HG02610 (cell line): ENCODE results near the gene TLR3.
"Not testable (repeated sequence)": the region's sequence is repeated elsewhere in the genome, so short reads cannot be mapped to it uniquely, and the experiment has no call there.

Experiments used
- ATAC-seq: cut with Tn5 transposase; IDR thresholded peaks from one replicate; pipeline ENCODE4 v1.9.1; 2021; ENCODE audit warnings: mild to moderate bottlenecking, moderate library complexity; ENCODE audit not compliant: unreplicated experiment

The TLR3 gene

DNA sequence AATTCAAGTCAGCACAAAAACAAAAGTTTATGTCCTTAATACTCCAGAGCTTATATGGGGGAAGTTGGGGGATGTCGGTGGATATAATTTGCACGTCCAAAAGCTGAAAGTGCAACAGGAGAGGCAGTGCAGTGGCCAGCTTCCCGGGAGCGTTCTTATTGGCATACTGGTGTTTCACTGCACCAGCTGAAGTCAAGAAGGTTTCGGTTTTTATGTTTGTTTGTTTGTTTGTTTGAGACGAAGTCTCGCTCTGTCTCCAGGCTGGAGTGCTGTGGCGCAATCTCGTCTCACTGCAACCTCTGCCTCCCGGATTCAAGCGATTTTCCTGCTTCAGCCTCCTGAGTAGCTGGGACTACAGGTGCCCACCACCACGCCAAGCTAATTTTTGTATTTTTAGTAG is 28.6 kb upstream of the TLR3 start:
- ATAC-seq: no peak

DNA sequence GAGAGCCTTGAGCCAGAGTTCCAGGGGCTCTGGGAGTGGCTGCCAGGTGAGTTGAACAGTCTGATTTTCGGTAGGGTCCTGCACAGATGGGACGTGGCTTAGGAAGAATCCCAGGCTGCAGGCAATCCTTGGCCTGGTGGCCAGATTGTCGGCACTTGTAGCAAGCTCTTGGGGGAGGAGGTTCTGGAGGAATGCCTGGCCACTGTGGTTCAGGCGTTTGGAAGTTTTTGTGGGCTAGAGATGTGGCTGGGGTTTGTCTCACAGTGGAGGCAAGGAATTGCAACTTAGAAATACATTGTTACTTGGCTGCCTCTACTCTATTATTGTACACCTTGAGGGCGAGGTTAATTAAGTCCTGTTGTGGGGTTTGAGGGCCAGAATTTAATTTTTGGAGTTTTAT is 21.5 kb upstream of the TLR3 start:
- not testable (repeated sequence) for ATAC-seq

DNA sequence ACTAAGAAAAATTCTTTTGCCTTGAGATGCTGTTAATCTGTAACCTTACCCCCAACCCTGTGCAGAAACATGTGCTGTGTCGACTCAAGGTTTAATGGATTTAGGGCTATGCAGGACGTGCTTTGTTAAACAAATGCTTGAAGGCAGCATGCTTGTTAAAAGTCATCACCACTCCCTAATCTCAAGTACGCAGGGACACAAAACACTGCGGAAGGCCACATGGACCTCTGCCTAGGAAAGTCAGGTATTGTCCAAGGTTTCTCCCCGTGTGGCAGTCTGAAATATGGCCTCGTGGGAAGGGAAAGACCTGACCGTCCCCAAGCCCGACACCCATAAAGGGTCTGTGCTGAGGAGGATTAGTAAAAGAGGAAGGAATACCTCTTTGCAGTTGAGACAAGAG is 18.8 kb upstream of the TLR3 start:
- ATAC-seq: not testable (repeated sequence)

DNA sequence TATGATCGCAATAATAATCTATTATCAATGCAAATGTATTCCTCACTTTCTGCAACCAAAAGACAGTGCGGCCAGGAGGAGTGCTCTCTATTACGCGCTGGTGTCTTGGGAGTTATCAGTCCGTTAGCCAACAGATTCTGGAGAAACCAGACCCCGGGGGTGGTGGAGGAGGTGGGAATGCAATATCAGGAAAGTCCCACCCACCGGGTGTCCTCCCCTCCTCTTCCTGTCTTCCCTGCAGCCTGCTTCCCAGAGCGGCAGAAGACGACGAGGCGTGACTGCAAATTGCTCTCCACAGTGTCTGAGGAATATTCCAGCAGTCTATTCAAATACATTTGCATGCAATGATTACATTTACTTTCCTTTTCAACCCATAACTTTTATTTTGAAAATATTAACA is 17.9 kb upstream of the TLR3 start:
- ATAC-seq: no peak

DNA sequence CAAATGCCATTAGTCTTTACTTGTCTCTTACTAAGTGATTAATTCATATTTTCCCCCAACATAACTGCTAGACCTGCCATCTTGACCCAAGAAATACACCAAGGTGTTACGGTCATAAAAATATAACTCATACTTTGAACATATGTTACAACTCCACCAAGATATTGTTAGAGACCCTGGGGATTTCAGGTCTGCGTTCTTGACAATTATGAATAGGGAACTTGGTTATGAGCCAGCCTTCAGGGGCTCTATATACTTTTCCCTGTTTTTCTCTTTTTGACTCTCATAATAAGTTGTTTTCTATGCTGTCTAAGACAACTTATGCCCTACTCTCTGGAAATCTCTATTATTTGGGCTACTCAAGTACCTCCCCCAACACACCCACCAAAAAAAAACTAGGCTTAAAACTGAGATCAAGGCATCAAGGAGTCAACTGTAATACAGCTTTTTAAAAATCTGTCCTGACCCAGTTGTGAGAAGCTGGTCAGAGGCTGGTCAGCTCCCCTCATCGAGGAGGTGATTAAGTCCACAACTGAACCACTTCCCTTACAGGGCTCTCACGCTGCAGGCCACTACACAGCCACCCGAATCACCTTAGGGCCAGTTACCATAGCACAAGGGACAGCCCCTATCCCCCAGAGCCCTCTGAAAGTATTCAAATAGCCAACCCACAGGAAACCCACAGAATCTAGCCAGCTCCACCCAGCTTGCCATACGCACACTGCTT is 10.5 kb upstream of the TLR3 start:
- ATAC-seq: peak; percentile 100

DNA sequence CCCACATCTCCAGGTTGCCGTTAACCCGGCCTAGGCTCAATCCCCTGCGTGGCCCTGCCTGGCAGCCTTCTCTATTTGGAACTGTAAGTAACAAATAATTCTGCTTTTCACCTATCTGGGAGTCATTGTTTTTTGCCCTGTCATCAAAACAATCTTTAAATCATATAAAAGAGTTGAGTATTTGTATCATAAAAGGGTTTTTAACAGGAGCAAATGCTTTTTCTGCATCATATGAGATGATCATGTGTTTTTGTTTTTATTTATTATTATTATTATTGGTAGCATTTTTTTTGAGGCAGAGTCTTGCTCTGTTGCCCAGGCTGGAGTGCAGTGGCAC is 10.0 kb upstream of the TLR3 start:
- no peak for ATAC-seq

DNA sequence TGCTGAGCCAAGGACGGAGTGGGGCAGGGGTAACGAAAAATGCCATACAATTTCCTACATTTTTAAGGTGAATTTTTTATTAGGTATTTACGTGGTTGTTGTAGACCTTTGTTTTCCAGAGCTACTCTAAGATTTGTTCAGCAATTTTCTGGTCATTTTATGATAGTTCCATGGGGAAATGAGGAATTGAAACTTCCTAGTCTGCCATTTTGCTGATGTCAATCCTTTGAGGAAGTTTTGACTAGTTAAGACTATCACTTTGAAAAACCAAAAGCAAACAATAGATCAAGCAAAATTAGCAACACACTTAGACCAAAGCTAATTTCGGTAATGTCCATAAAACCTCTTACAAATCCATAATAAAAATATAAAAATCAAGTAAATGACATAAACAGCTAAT is 7.0 kb upstream of the TLR3 start:
- no peak for ATAC-seq

DNA sequence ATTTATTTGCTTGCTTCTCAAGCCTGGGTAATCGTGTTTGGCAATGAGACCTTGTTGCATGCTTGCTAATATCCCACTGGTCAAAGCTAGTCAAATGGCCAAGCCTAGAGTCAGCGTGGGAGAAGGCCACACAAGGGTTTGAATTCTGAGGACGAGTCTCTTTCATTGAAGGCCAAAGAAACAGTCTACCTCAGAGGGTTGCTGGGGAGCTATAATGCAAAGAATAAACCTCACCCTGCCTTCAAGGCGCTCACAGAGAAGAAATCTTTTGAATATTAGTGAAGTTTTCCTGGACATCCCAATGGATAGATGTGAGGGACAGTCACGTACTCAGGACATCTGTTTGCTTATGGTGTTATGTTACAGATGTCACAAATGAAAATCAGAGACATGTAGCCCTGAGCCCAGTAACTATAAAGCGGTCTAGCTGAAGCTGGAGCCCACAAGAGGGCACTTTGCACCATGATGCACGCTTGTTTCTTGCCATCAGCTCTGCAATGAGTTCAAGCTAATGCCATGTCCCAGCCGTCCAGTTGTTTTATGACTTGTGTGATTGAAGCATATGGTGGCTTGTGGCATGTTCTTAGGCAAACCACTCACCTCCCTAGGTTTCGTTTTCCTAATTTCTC is 1.1 kb upstream of the TLR3 start:
- ATAC-seq: peak; percentile 63

DNA sequence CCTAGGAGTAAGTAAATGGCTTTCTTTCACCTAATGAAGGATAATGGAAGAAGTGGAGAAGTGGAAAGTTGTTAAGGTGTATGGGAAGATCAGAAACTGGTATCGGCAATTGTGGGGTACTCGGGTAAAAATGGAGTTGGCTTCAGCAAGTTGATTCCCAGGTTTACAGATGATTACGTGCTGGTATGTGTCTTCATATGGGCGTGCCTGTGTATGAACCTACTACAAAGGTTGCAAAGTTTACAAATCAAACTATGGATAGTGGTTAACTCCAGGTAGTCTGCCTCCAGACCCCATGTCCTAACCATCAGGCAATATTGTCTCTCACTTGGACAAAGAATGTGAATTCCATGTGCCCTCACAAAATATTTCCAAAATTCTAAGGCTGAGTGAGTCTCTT is 773 bp downstream of the TLR3 start:
- ATAC-seq: no peak

DNA sequence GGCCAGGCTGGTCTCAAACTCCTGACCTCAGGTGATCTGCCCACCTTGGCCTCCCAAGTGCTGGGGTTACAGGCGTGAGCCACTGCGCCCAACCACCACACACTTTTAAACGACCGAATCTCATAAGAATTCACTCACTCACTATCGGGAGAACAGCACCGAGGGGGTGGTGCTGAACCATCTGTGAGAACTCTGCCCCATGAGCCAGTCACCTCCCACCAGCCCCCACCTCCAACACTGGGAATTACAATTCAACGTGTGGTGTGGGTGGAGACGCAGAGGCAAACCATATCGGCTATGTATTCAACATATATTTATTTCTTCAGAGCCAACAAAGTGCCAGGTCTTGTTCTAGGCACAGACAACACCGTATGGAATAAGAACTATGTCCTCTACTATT is 3.6 kb downstream of the TLR3 start:
- ATAC-seq: no peak

DNA sequence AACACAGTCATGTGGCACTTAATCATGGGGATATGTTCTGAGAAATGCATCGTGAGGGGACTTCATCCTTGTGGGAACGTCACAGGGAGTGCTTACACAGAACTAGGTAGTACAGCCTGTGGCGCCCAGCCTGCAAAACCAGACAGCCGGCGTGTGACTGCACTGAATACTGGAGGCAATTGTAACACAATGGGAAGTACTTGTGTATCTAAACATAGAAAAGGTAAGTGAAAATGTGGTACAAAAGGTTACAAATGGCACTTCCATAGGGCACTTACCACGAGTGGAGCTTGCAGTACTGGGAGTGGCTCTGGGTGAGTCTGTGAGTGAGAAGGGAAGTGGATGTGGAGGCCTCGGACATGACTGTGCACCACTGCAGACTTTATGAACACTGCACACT is 5.2 kb downstream of the TLR3 start:
- no peak for ATAC-seq

DNA sequence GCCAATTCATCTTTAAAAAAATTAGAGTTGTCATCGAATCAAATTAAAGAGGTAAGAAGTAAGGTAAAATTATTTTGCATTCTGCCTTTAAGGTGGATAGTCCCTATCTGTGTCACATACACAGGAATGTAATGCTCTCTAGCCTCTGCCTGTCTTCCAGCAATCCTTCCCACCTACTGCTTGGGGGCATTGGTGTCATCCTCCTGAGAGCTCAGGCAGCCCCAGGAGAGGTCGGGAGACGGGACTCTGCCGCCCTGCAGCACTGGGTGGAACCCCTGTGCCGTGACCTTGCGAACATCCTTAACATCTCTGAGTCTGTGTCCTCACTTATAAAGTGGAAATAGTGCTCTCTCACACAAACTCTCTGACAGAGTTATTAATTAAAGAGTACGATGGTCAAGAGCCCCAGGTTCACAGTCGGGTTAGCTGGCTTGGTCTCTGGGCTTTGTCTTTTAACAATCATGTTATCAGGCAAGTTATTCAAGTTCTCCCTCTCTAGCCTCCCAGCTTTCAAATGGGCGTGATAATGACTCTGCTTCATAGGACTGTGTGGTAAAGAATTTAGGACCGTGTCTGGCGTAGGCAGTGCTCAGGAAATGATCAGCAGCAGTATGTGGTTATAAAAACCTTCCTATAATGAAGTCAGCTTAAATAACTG is 10.2 kb downstream of the TLR3 start:
- ATAC-seq: no peak

DNA sequence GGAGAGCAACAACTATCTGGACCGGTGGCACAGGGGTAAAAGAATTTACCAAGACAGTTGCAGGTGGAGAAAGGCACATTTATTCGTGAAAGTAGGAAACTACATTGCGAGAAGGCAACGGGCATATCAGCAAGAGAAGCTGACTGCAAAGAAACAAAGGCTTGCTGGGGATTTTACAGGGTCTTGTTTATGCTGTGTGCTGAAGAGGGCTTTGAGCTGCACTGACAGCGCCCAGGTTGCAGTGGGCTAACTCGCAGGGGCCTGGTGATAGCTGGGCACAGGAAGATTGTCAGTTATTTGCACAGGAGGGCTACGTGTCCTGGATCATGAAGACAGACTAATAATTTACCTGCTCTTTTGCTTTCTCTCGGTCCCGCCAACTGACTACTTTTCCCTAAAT is 10.7 kb downstream of the TLR3 start:
- ATAC-seq: no peak

DNA sequence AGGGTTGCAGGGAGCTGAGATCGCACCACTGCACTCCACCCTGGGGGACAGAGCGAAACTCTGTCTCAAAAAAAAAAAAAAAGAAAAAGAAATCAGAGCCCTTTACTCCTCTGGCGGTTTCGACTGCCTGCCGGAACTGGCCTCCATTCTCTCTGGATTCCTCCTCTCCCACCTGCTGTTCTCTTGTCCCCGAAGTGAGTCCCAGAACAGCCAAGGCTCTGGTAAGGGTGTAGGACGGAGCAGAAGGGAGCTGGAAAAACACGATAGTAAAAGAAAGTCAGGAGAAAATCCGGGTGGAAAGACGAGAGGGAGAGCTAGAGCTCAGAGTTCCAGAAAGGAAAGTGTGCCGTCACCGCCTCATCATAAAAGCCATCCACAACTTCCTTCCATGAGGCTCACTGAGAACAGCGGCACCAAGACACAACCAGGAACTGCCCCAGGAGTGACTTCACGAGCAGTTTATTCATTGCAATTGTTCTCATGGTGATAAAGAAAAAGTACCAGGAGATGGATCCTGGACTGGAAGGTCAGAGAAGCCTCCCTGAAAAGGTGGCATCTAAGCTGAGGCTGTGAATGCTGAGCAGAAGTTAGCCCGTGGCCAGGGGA is 12.3 kb downstream of the TLR3 start:
- no peak for ATAC-seq

DNA sequence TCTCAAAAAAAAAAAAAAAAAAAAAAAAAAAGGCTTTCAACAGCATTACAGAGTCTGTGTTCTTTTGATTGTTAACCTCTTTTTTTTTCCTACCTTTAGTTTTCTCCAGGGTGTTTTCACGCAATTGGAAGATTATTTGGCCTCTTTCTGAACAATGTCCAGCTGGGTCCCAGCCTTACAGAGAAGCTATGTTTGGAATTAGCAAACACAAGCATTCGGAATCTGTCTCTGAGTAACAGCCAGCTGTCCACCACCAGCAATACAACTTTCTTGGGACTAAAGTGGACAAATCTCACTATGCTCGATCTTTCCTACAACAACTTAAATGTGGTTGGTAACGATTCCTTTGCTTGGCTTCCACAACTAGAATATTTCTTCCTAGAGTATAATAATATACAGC is 13.3 kb downstream of the TLR3 start:
- ATAC-seq: no peak

DNA sequence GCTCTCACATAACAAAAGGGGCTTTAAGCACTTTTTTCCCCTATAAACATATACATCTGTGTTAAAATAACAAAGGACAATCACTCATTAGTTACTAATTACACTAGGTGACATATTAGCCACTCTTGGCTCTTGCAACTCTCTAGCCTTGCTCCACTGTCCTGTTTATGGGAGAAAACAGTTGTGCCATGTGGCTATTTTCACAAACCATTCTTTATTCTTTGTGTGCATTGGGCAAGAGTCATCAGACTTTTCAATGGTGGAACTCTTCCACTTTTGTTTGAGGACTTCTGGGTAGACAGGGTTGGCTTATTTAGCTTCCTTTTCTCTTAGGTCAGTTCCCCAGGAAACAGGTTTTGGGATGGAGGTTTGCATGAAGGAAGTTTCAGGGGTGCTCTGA is 19.6 kb downstream of the TLR3 start:
- no peak for ATAC-seq

DNA sequence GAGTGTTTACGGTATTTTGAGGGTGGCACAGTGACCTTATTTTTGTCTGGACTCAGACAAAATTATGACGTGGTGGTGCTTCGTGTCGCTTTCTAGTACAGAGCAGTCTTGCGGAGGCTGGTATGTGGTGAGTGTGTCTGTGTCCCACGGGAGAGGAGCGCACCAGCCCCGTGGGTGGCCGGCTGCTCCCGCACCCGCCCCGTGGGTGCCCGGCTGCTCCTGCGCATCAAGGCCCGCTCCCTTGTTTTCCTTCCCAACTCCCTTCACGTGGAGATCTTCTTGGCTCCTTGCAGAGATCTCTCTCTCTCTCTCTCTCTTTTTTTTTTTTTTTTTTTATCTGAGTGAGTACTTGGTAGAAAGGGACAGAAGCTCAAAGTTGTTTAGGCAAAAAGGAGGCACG is 23.3 kb downstream of the TLR3 start:
- no peak for ATAC-seq

DNA sequence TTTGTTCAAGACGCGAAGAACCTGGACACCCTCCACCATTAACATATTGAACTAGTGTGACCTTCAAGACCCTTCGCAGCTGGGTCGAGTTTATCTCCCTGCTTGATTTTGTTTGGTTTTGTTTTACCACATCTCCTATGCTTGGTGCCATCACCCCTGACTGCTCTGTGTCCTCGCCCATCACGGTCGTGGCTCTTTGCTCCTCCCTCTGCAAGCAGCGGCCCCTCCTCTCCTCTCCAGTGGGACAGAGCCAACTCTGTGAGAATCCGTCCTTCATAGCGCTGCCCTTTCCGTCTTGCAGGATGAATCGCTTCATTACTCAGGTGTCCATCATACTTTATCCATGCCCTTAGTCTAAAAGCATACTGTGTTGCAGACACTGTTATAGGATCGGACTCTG is 26.4 kb downstream of the TLR3 start:
- no peak for ATAC-seq

DNA sequence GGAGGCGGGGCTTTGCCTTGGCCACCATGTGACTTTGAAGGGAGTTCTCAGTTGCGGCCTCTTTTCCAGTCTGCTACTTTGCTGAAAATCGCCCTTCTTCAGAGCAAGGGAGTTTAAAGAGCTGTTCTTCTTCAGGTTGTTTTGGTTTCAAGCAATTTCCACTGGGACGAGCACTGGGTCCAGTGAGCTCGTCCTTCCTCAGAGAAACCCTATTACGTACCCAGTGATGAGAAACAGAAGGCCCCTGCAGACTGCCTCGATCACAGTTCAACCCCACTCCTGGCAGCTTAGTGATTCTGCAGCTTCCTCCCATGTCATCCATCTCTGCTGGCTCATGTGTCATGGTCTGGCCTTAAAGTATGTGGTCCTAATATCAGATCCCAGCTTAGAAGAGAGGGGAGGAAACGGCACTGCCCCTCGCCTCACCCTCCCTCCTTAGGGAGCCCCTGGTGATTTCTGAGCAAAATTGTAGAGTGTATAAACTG is 27.8 kb downstream of the TLR3 start:
- ATAC-seq: no peak

DNA sequence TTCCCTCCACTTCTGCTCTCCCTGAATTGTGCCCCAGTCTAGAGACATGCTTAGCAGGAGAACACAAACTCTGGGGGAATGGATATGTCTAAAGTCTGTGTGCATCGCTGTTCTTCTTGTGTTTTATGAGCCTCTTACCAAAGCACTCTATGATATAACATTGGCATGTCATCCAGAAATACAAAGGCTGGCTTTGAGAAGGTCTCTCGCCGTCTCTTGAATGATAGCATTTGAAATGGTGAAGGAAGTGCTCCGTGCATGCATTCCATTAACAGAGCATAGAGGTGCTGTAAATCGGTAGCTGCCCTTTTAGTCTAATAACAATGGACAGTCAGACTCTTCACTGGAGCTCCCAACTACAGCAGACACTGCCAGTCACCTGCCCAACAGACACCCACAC is 28.4 kb downstream of the TLR3 start:
- ATAC-seq: no peak

DNA sequence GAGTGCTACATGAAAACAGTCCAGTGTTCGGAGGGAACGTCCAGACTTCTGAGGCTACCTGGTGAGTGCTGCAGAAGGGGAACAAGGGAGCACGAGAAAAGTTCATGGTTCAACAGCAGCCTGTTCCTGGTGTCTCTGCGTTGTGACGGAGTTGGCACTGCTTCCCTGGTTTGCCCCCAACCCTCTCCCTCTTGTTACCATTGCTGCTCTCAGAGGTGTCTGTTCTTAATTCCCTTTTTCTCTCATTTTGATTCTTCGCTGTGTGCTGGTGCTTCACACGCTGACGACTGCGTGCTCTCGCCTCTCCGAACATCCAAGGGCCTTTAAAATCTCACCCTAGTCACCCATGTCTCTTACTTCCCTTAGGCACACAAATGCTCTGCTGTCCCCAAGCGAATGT is 34.0 kb downstream of the TLR3 start:
- ATAC-seq: no peak
